HEK293 (cell line): ENCODE data around the gene ZBTB20.

Experiments used
- CTCF ChIA-PET: fragments of 350-600 bp; formaldehyde crosslinking; extraction: SDS; loops from one replicate; lab custom pipeline; 2021; ENCODE audit warnings: antibody characterized with exemption; lab: Yijun Ruan, JAX
- POLR2A ChIA-PET: fragments of 300-600 bp; formaldehyde crosslinking; extraction: SDS; loops from one replicate; lab custom pipeline; 2020; ENCODE audit warnings: antibody characterized with exemption, inconsistent platforms; lab: Yijun Ruan, JAX
- H3K27ac ChIP-seq: fragments of 200-500 bp; sonication (Bioruptor generic); 2 replicates; pipeline ENCODE4 v1.5.1; 2014; ENCODE audit warnings: low read depth, low read length, control low read depth, inconsistent platforms; ENCODE audit errors: extremely low read depth
- H3K36me3 ChIP-seq, 2 experiments: fragments of 200-500 bp in 1 of 2; sonication (Bioruptor generic) in 1 of 2; 1 replicate in 1 of 2; 2 replicates in 1 of 2; pipeline ENCODE4 v1.5.1; 2014 to 2017; ENCODE audit warnings: inconsistent platforms in 2 of 2, low read length in 2 of 2; ENCODE audit not compliant: control insufficient read depth in 2 of 2, insufficient read depth in 1 of 2
- H3K4me1 ChIP-seq: fragments of 200-500 bp; sonication (Bioruptor generic); 2 replicates; pipeline ENCODE4 v1.5.1; 2014; ENCODE audit warnings: mild to moderate bottlenecking, low read length, inconsistent platforms; ENCODE audit not compliant: control insufficient read depth, insufficient read depth
- H3K4me3 ChIP-seq: 2 replicates; pipeline ENCODE4 v1.5.1; 2011; ENCODE audit warnings: low read depth, mild to moderate bottlenecking, control low read depth, low read length, moderate library complexity
- H3K9me3 ChIP-seq: fragments of 200-500 bp; sonication (Bioruptor generic); 2 replicates; pipeline ENCODE4 v1.5.1; 2014; ENCODE audit warnings: low read depth, low read length, inconsistent platforms; ENCODE audit not compliant: control insufficient read depth, insufficient read depth
- BCL11A ChIP-seq: fragments of 450-650 bp; formaldehyde crosslinking; IDR thresholded peaks from 2 replicates; pipeline ENCODE4 v1.5.1; 2016; ENCODE audit warnings: low read depth, missing biosample characterization, missing genetic modification characterization
- HOXA7 ChIP-seq: sonication (generic); formaldehyde crosslinking; IDR thresholded peaks from 2 replicates; pipeline ENCODE4 v1.8.1; 2022; ENCODE audit warnings: missing genetic modification reagents, borderline replicate concordance
- MEIS1 ChIP-seq: sonication (generic); formaldehyde crosslinking; IDR thresholded peaks from 2 replicates; pipeline ENCODE4 v1.8.1; 2022; ENCODE audit warnings: missing genetic modification reagents, mild to moderate bottlenecking, borderline replicate concordance
- SETDB1 ChIP-seq: IDR thresholded peaks from one replicate; pipeline ENCODE4 v1.6.1; 2017; ENCODE audit warnings: mild to moderate bottlenecking, low read length, moderate library complexity, mixed read lengths; ENCODE audit not compliant: insufficient read length
- TRIM28 ChIP-seq: IDR thresholded peaks from 2 replicates; pipeline ENCODE4 v1.6.1; 2011; ENCODE audit warnings: low read length, control low read depth, borderline replicate concordance
- ZFP41 ChIP-seq: fragments of 450-650 bp; formaldehyde crosslinking; IDR thresholded peaks from 2 replicates; pipeline ENCODE4 v1.5.1; 2016; ENCODE audit warnings: missing biosample characterization, missing genetic modification characterization, borderline replicate concordance
- ZNF155 ChIP-seq: fragments of 450-650 bp; formaldehyde crosslinking; IDR thresholded peaks from 2 replicates; pipeline ENCODE4 v1.5.1; 2016; ENCODE audit warnings: missing biosample characterization, missing genetic modification characterization
- ZNF248 ChIP-seq: fragments of 450-650 bp; formaldehyde crosslinking; IDR thresholded peaks from 2 replicates; pipeline ENCODE4 v1.5.1; 2017; ENCODE audit warnings: missing biosample characterization, missing genetic modification characterization
- ZNF404 ChIP-seq: fragments of 450-650 bp; formaldehyde crosslinking; IDR thresholded peaks from 2 replicates; pipeline ENCODE4 v1.5.1; 2017; ENCODE audit warnings: missing biosample characterization, missing genetic modification characterization
- ZNF416 ChIP-seq: fragments of 450-650 bp; formaldehyde crosslinking; IDR thresholded peaks from 2 replicates; pipeline ENCODE4 v1.5.1; 2016; ENCODE audit warnings: missing biosample characterization, missing genetic modification characterization
- ZNF560 ChIP-seq: fragments of 450-650 bp; formaldehyde crosslinking; IDR thresholded peaks from 2 replicates; pipeline ENCODE4 v1.5.1; 2017; ENCODE audit warnings: missing biosample characterization, missing genetic modification characterization, borderline replicate concordance
- TF ChIP-seq, protein P1 (sequence below): fragments of 450-650 bp; formaldehyde crosslinking; IDR thresholded peaks from 2 replicates; pipeline ENCODE4 v1.5.1; 2016; ENCODE audit warnings: missing biosample characterization, missing genetic modification characterization
- TF ChIP-seq, protein P2 (sequence below): fragments of 450-650 bp; formaldehyde crosslinking; IDR thresholded peaks from 2 replicates; pipeline ENCODE4 v1.5.1; 2016; ENCODE audit warnings: missing biosample characterization, missing genetic modification characterization
- TF ChIP-seq, protein P3 (sequence below): fragments of 450-650 bp; IDR thresholded peaks from 2 replicates; pipeline ENCODE4 v1.5.1; 2018; ENCODE audit warnings: missing biosample characterization, mild to moderate bottlenecking, missing genetic modification characterization
- TF ChIP-seq, protein P4 (sequence below): fragments of 450-650 bp; formaldehyde crosslinking; IDR thresholded peaks from 2 replicates; pipeline ENCODE4 v1.5.1; 2016; ENCODE audit warnings: missing biosample characterization, missing genetic modification characterization
- TF ChIP-seq, protein P5 (sequence below): fragments of 450-650 bp; formaldehyde crosslinking; IDR thresholded peaks from 2 replicates; pipeline ENCODE4 v1.5.1; 2016; ENCODE audit warnings: missing biosample characterization, missing genetic modification characterization

Gene ZBTB20

DNA sequence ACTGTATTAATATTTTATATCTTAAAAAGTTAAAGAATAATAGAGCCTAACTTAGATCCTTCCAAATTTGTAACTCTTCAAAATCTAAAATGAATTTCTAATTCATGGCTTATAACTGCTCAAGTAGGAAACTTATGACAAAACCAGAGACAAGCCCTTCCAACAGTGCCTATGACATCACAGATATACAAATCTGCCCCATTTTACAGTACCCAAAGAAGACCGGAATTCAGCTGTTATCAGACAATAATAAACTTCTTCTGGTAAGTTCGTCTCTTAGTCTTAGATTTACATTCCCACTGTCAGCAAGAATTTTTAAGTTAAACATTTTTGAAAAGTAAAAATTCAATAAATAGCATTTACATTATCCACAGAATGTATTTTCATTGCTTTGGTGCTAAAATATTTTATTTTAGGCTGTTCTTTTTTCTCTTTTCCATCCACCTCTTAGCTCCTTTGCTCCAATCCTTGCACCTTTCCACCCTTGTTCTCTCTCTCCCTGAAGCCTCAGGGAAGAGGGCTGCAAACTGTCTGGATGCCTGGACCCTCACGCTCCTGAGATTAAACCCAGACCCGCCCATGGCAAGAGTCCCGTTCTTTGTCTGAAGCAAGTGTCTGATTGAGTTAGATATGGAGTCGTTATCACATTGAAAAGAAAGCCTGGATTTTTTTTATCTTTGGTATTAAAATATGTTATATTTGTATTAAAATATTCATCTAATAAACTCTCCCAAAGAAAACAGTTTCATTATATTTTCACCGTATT, 312.7 kb downstream of the ZBTB20 start:
- Histone ChIP-seq H3K36me3 (no peaks in the 10 kb centered on the region), H3K27ac (no peak overlapping the region), H3K4me1 (no peaks in the 10 kb centered on the region), H3K4me3 (no peak overlapping the region), H3K9me3 (no peaks in the 10 kb centered on the region)
- TF ChIP-seq, protein P1, sequence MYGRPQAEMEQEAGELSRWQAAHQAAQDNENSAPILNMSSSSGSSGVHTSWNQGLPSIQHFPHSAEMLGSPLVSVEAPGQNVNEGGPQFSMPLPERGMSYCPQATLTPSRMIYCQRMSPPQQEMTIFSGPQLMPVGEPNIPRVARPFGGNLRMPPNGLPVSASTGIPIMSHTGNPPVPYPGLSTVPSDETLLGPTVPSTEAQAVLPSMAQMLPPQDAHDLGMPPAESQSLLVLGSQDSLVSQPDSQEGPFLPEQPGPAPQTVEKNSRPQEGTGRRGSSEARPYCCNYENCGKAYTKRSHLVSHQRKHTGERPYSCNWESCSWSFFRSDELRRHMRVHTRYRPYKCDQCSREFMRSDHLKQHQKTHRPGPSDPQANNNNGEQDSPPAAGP (tag by site-specific recombination): no peak
- TF ChIP-seq, protein P2, sequence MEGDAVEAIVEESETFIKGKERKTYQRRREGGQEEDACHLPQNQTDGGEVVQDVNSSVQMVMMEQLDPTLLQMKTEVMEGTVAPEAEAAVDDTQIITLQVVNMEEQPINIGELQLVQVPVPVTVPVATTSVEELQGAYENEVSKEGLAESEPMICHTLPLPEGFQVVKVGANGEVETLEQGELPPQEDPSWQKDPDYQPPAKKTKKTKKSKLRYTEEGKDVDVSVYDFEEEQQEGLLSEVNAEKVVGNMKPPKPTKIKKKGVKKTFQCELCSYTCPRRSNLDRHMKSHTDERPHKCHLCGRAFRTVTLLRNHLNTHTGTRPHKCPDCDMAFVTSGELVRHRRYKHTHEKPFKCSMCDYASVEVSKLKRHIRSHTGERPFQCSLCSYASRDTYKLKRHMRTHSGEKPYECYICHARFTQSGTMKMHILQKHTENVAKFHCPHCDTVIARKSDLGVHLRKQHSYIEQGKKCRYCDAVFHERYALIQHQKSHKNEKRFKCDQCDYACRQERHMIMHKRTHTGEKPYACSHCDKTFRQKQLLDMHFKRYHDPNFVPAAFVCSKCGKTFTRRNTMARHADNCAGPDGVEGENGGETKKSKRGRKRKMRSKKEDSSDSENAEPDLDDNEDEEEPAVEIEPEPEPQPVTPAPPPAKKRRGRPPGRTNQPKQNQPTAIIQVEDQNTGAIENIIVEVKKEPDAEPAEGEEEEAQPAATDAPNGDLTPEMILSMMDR (tag by site-specific recombination): no peak
- TF ChIP-seq ZFP41 (tag by site-specific recombination) (no peak), ZNF404 (tag by site-specific recombination) (no peak), TRIM28 (no peak)
- TF ChIP-seq, protein P3, sequence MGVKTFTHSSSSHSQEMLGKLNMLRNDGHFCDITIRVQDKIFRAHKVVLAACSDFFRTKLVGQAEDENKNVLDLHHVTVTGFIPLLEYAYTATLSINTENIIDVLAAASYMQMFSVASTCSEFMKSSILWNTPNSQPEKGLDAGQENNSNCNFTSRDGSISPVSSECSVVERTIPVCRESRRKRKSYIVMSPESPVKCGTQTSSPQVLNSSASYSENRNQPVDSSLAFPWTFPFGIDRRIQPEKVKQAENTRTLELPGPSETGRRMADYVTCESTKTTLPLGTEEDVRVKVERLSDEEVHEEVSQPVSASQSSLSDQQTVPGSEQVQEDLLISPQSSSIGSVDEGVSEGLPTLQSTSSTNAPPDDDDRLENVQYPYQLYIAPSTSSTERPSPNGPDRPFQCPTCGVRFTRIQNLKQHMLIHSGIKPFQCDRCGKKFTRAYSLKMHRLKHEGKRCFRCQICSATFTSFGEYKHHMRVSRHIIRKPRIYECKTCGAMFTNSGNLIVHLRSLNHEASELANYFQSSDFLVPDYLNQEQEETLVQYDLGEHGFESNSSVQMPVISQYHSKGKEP (tag by site-specific recombination): no peak
- ChIA-PET POLR2A (no interaction called here), CTCF (interaction anchor here (0.6 kb wide), 2 partner anchors 313 to 449 kb away, joined by 3 to 4 read pairs; partner anchors contain the start of gene ZBTB20)

DNA sequence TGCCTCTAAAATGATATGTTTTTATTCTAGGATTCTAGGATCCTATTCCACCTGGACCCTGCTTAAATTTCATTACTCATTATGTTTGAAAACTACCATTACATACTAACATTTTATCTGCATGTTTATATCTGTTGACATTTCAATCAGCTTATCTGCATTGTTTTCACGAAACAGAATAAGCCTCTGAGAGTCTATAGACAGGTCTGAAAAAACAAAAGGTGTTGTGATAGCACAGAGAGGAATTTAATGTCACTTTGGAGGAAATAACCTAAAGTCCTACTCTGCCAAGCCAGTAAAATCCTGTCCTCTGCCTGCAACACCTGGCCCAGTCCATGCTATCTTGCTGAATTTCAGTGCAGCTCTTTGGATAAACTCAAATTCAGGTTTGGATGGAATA, 315.2 kb downstream of the ZBTB20 start:
- TF ChIP-seq, protein P4, sequence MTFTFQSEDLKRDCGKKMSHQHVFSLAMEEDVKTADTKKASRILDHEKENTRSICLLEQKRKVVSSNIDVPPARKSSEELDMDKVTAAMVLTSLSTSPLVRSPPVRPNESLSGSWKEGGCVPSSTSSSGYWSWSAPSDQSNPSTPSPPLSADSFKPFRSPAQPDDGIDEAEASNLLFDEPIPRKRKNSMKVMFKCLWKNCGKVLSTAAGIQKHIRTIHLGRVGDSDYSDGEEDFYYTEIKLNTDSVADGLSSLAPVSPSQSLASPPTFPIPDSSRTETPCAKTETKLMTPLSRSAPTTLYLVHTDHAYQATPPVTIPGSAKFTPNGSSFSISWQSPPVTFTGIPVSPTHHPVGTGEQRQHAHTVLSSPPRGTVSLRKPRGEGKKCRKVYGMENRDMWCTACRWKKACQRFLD (tag by site-specific recombination): no peak
- TF ChIP-seq ZNF416 (tag by site-specific recombination): no peak
- TF ChIP-seq ZNF248 (tag by site-specific recombination): no peak
- no peak for TF ChIP-seq ZNF155 (tag by site-specific recombination)
- ChIA-PET CTCF (interaction anchor here (0.7 kb wide), 1 partner anchor 912 kb away, joined by 3 read pairs; no protein-coding TSS in a partner anchor), POLR2A (no interaction called here)
- H3K4me1 ChIP-seq: no peaks in the 10 kb centered on the region
- H3K36me3 ChIP-seq: no peaks in the 10 kb centered on the region
- no peak overlapping the region for H3K4me3 ChIP-seq
- H3K9me3 ChIP-seq: no peaks in the 10 kb centered on the region
- no peak overlapping the region for H3K27ac ChIP-seq

DNA sequence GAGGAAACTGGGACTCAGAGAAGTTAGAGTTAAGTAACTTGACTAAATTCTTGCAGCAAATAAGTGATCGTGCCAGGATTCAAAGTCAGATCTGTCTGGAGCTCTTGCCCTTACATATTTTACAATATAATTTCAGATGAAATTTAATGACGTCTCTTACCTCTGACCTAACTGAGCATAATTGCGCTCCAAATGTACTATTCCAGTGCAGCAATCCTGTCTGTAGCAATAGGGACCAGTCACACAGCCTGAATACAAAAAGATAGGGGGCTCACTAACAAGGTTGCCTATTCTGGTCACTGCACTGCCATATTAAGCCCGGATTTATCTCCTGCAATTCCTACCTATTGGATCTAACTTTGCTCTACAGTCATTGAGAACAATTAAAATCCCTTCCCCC, 316.4 kb downstream of the ZBTB20 start:
- TF ChIP-seq, protein P5, sequence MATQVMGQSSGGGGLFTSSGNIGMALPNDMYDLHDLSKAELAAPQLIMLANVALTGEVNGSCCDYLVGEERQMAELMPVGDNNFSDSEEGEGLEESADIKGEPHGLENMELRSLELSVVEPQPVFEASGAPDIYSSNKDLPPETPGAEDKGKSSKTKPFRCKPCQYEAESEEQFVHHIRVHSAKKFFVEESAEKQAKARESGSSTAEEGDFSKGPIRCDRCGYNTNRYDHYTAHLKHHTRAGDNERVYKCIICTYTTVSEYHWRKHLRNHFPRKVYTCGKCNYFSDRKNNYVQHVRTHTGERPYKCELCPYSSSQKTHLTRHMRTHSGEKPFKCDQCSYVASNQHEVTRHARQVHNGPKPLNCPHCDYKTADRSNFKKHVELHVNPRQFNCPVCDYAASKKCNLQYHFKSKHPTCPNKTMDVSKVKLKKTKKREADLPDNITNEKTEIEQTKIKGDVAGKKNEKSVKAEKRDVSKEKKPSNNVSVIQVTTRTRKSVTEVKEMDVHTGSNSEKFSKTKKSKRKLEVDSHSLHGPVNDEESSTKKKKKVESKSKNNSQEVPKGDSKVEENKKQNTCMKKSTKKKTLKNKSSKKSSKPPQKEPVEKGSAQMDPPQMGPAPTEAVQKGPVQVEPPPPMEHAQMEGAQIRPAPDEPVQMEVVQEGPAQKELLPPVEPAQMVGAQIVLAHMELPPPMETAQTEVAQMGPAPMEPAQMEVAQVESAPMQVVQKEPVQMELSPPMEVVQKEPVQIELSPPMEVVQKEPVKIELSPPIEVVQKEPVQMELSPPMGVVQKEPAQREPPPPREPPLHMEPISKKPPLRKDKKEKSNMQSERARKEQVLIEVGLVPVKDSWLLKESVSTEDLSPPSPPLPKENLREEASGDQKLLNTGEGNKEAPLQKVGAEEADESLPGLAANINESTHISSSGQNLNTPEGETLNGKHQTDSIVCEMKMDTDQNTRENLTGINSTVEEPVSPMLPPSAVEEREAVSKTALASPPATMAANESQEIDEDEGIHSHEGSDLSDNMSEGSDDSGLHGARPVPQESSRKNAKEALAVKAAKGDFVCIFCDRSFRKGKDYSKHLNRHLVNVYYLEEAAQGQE (tag by site-specific recombination): no peak
- no peak for TF ChIP-seq HOXA7
- TF ChIP-seq BCL11A: no peak
- no peak for TF ChIP-seq ZNF560 (tag by site-specific recombination)
- no peak for TF ChIP-seq SETDB1
- TF ChIP-seq MEIS1: no peak
- TF ChIP-seq, all 188 proteins: peak for 0
- no peak overlapping the region for H3K27ac ChIP-seq
- no peaks in the 10 kb centered on the region for H3K9me3 ChIP-seq
- H3K4me1 ChIP-seq: no peaks in the 10 kb centered on the region
- ChIA-PET CTCF (interaction anchor here (0.7 kb wide), 1 partner anchor 469 kb away, joined by 3 read pairs; no protein-coding TSS in a partner anchor), POLR2A (no interaction called here)
- no peaks in the 10 kb centered on the region for H3K36me3 ChIP-seq
- no peak overlapping the region for H3K4me3 ChIP-seq
